Measurements from ENCODE around the gene NDUFAF4. TPM values are rescaled to one million over a fixed set of nuclear protein-coding genes. Genes with fewer than 3 reads are reported as not detected.

Gene NDUFAF4
- total and polyA plus RNA-seq, 2 donors (not counting 3 experiments of a cell fraction or from before 2014, with no cell fraction given) = 8.8 to 44.6 TPM

DNA sequence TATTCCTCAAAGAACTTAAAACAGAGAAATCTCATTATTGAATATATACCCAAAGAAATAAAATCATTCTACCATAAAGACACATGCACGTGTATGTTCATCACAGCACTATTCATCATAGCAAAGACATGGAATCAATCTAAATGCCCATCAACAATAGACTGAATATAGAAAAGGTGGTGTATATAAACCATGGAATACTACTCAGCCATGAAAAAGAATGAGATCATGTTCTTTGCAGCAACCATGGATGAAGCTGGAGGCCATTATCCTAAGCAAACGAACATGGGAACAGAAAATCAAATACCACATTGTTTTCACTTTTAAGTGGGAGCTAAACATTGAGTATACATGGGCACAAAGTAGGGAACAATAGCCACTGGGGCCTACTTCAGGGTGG, 48.1 kb downstream of the NDUFAF4 start:
- H2AFZ ChIP-seq (ENCODE audit: low read depth, low read length) = no peak overlapping the region
- H3K4me1 ChIP-seq (ENCODE audit: control insufficient read depth, extremely low read depth, insufficient read depth, low read length) = no peaks in the 10 kb centered on the region
- dilution Hi-C loops (cut with MboI; ENCODE audit: extremely low pct_ligation_motif_present, low sequenced_read_pairs) = no loop called here
- H4K20me1 ChIP-seq (replicated peaks; ENCODE audit: control insufficient read depth, extremely low read depth, insufficient read depth, low read length) = no peaks in the 10 kb centered on the region
- no peaks in the 10 kb centered on the region for H3K79me2 ChIP-seq (ENCODE audit: control insufficient read depth, insufficient read depth, low read length)
- ChIA-PET CTCF (no interaction called here), POLR2A (no interaction called here)
- FAIRE-seq (no peak), DNase-seq (ENCODE audit: low read depth, low spot score) (no peak)
- TF ChIP-seq EZH2 (IDR thresholded peaks at IDR 0.05; ENCODE audit: borderline replicate concordance, low read depth, low read length, severe bottlenecking) (no peak), POLR2A (IDR thresholded peaks at IDR 0.05; ENCODE audit: low read depth, low read length) (no peak), JUN (IDR thresholded peaks at IDR 0.05; ENCODE audit: borderline replicate concordance, insufficient read depth, insufficient read length, low read depth) (no peak), POLR2AphosphoS5 (IDR thresholded peaks at IDR 0.05; ENCODE audit: insufficient read depth, low read depth, low read length) (no peak), MYC (IDR thresholded peaks at IDR 0.05; ENCODE audit: low read depth, low read length) (no peak), GATA2 (IDR thresholded peaks at IDR 0.05; ENCODE audit: insufficient read depth, insufficient read length, low read depth, low read length) (no peak), FOS (IDR thresholded peaks at IDR 0.05; ENCODE audit: borderline replicate concordance, insufficient read depth, low read length) (no peak)
- TF ChIP-seq, protein P1, sequence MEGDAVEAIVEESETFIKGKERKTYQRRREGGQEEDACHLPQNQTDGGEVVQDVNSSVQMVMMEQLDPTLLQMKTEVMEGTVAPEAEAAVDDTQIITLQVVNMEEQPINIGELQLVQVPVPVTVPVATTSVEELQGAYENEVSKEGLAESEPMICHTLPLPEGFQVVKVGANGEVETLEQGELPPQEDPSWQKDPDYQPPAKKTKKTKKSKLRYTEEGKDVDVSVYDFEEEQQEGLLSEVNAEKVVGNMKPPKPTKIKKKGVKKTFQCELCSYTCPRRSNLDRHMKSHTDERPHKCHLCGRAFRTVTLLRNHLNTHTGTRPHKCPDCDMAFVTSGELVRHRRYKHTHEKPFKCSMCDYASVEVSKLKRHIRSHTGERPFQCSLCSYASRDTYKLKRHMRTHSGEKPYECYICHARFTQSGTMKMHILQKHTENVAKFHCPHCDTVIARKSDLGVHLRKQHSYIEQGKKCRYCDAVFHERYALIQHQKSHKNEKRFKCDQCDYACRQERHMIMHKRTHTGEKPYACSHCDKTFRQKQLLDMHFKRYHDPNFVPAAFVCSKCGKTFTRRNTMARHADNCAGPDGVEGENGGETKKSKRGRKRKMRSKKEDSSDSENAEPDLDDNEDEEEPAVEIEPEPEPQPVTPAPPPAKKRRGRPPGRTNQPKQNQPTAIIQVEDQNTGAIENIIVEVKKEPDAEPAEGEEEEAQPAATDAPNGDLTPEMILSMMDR (IDR thresholded peaks at IDR 0.05; ENCODE audit: extremely low read depth in 1 of 2, insufficient read depth in 1 of 2, low read depth in 1 of 2, low read length in 2 of 2) = no peak
- TF ChIP-seq, protein P2, sequence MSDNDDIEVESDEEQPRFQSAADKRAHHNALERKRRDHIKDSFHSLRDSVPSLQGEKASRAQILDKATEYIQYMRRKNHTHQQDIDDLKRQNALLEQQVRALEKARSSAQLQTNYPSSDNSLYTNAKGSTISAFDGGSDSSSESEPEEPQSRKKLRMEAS (IDR thresholded peaks at IDR 0.05; ENCODE audit: insufficient read depth, insufficient read length) = no peak
- no peak overlapping the region for H3K27ac ChIP-seq (ENCODE audit: insufficient read depth, low read depth, low read length)
- no peaks in the 10 kb centered on the region for H3K36me3 ChIP-seq (ENCODE audit: control insufficient read depth in 2 of 2, extremely low read depth in 1 of 2, insufficient read depth in 2 of 2, low read length in 2 of 2)
- H3K9me1 ChIP-seq (replicated peaks; ENCODE audit: control insufficient read depth, extremely low read depth, insufficient read depth, low read length) = no peaks in the 10 kb centered on the region
- no peaks in the 10 kb centered on the region for H3K9me3 ChIP-seq (replicated peaks; ENCODE audit: control insufficient read depth, insufficient read depth, low read length)
- no TSS peak for BruUV-seq (replicated peaks)
- H3K4me3 ChIP-seq (replicated peaks in 1 of 3; ENCODE audit: insufficient read depth in 1 of 3, low read depth in 1 of 3, low read length in 3 of 3) = no peak overlapping the region
- H3K4me2 ChIP-seq (ENCODE audit: insufficient read depth, low read length) = no peak overlapping the region
- intact Hi-C loops (cut with micrococcal nuclease) = no loop called here
- H3K27me3 ChIP-seq (ENCODE audit: control insufficient read depth in 2 of 2, insufficient read depth in 2 of 2, low read length in 2 of 2) = no peaks in the 10 kb centered on the region
- H3K9ac ChIP-seq (replicated peaks; ENCODE audit: extremely low read depth, insufficient read depth, low read length) = no peak overlapping the region

All from endothelial cell of umbilical vein (primary cell).